Activated CD8-positive, alpha-beta memory T cell treated with anti-CD3 and anti-CD28 coated beads, Interleukin-2, amount 10 ng/mL, durations not matched to agents 7 days and 5 days (primary cell): Measurements from ENCODE around the gene RHEB. TPM values are rescaled to one million over a fixed set of nuclear protein-coding genes. Genes with fewer than 3 reads are reported as not detected.

ENCODE experiments used
- ATAC-seq: fragments of 150-1000 bp; cut with Tn5 transposase; one replicate; pipeline ENCODE4 v1.10.0; 2021; ENCODE audit warnings: moderate library complexity
- CTCF ChIA-PET: fragments of 350-600 bp; sonication (Branson Sonifier 250); formaldehyde crosslinking; loops from one replicate; lab custom pipeline; 2021; ENCODE audit warnings: antibody characterized with exemption; lab: Charles Lee
- DNase-seq: peaks from one replicate; pipeline ENCODE4 v3.0.0-alpha.2; 2020
- H3K27ac Mint-ChIP-seq: one replicate; pipeline ENCODE4 v1.8.0; 2021; ENCODE audit warnings: mild to moderate bottlenecking, mixed read lengths
- H3K27me3 Mint-ChIP-seq: one replicate; pipeline ENCODE4 v1.8.0; 2021; ENCODE audit warnings: mixed read lengths
- H3K36me3 Mint-ChIP-seq: one replicate; pipeline ENCODE4 v1.8.0; 2021; ENCODE audit warnings: mild to moderate bottlenecking, mixed read lengths
- H3K4me1 Mint-ChIP-seq: one replicate; pipeline ENCODE4 v1.8.0; 2021; ENCODE audit warnings: mixed read lengths
- H3K4me3 Mint-ChIP-seq: one replicate; pipeline ENCODE4 v1.8.0; 2021; ENCODE audit warnings: mild to moderate bottlenecking, moderate library complexity, mixed read lengths
- H3K9me3 Mint-ChIP-seq: one replicate; pipeline ENCODE4 v1.8.0; 2022; ENCODE audit warnings: low read depth, mixed read lengths
- total RNA-seq, 2 experiments: library from RNA; stranded (reverse); gene quantifications; one replicate each; pipeline ENCODE4 v1.2.3, GENCODE V29; 2021

Gene RHEB, protein sequence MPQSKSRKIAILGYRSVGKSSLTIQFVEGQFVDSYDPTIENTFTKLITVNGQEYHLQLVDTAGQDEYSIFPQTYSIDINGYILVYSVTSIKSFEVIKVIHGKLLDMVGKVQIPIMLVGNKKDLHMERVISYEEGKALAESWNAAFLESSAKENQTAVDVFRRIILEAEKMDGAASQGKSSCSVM
- total RNA-seq = 10 to 100 TPM; 66.2 to 73.0 TPM

DNA sequence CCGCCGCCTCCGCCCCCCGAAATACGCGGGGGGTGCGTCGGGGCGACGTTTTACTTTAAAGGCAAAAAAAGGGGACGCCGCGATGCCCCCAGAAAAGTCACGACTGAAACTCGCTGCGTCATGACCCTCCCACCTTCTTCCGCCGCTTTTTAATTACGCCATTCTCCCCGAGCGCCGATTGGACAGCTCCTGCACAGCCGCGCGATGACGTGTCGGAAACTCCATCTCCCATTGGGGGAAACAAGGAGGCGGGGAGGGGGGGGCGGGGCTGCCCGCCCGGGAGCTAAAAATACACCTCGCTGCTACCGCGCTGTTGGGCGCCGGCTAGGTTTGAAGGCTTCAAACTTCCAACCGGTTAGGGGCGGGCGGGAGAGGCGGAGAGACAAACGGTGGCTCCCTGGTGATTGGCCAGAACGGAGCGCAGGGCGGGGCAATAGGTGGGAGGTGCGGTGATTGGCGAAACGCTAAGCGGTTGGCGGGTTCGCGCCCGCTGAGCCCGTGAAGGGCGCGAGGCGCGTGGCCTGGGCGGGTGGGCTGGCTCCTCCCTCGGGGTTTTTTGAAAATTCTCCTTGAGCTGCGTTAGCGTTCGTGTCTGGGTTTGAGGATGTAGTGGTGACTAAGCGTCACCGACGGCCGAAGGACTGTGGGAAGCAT is at the start of gene RHEB:
TSS of gene RHEB (minus strand) at position 131 of the 654 bp plus-strand sequence. CDS start 384 bp downstream, outside the sequence.
- Mint-ChIP-seq H3K27ac (peak within 1 kb of the TSS; percentile 95), H3K36me3 (peaks cover 12% of the 10 kb centered on the region)

DNA sequence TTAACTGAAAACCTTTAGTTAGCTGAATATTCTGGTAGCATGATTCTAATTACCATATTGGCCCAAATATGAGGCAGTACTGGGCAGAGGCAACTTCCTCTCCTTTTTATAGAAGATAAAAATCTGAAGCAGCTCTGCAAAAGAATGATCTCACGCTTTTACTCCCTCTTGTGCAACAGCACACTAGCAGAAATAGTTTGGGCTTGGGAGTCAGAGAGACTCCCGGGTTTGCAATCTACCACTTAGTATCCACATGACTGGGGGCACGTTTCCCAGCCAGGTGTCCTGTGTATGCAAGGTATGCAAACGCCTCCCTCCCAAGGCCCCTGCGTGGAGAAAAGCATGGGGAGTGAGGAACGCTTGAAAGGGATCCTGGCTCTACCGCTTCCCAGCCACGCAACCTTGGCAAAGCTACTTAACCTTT is 47.2 kb upstream of the RHEB start:
- DNase-seq (no peak), ATAC-seq (no peak)
- H3K36me3 Mint-ChIP-seq = peaks cover 8% of the 10 kb centered on the region
- H3K27me3 Mint-ChIP-seq = no peaks in the 10 kb centered on the region
- no peaks in the 10 kb centered on the region for H3K4me1 Mint-ChIP-seq
- H3K27ac Mint-ChIP-seq = no peak overlapping the region
- CTCF ChIA-PET = no interaction called here
- H3K9me3 Mint-ChIP-seq = no peaks in the 10 kb centered on the region
- H3K4me3 Mint-ChIP-seq = no peak overlapping the region

More for the DNA sequence above, at the start of gene RHEB:
- Mint-ChIP-seq H3K27me3 (peaks cover 8% of the 10 kb centered on the region), H3K9me3 (no peaks in the 10 kb centered on the region), H3K4me1 (peaks cover 39% of the 10 kb centered on the region), H3K4me3 (peak within 1 kb of the TSS; percentile 95)
- ATAC-seq (peak; percentile 87), DNase-seq (peak; percentile 98)
- CTCF ChIA-PET = interaction anchor here (0.9 to 1.9 kb wide), 4 partner anchors 72 to 263 kb away, joined by 3 to 9 read pairs (median 4); no protein-coding TSS in a partner anchor

DNA sequence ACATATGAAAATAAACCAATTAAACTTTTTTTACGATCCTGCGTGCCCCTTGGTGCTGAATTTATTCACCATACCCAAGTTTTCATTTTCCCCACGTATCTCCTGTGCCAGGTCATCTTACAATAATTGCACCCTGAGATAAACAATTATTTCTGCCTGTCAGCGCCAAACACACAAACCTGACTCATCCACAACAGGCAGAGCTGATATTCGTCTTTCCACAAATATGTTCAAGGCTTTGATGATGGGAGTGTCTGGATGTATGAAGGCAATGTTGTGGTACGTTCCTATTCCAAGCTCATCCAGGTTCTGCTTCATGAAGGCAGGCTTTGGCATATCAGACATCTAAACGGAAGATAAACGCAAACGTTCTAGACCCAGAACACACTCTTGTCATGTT is 45.8 kb upstream of the RHEB start:
- peaks cover 2% of the 10 kb centered on the region for H3K4me1 Mint-ChIP-seq
- no peaks in the 10 kb centered on the region for H3K9me3 Mint-ChIP-seq
- ATAC-seq = no peak
- H3K4me3 Mint-ChIP-seq = no peak overlapping the region
- no peak for DNase-seq
- H3K27ac Mint-ChIP-seq = no peak overlapping the region
- CTCF ChIA-PET = no interaction called here
- H3K27me3 Mint-ChIP-seq = no peaks in the 10 kb centered on the region
- peaks cover 10% of the 10 kb centered on the region for H3K36me3 Mint-ChIP-seq

DNA sequence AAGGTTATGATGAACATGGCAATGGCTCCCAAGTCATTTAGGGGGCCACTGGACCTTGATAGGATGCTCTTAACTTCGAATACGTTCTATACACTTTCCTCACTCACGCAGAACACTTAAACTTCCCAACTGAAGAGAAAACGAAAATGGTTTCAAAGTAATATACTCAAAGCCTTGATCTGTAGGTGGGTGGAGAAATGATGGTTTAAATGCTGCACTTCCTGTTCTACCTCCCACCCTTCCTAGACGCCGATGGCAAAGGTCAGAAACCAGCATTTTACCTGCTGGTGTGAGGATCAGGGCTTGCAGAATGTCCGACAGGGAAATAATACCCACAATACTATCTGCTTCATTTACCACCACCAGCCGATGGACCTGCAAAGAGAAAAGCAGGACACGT is 40.5 kb upstream of the RHEB start:
- H3K4me1 Mint-ChIP-seq = peaks cover 12% of the 10 kb centered on the region
- CTCF ChIA-PET = no interaction called here
- ATAC-seq (no peak), DNase-seq (no peak)
- H3K9me3 Mint-ChIP-seq = no peaks in the 10 kb centered on the region
- H3K27ac Mint-ChIP-seq = peak overlapping the region; percentile 31
- H3K27me3 Mint-ChIP-seq = no peaks in the 10 kb centered on the region
- no peak overlapping the region for H3K4me3 Mint-ChIP-seq
- peaks cover 30% of the 10 kb centered on the region for H3K36me3 Mint-ChIP-seq

DNA sequence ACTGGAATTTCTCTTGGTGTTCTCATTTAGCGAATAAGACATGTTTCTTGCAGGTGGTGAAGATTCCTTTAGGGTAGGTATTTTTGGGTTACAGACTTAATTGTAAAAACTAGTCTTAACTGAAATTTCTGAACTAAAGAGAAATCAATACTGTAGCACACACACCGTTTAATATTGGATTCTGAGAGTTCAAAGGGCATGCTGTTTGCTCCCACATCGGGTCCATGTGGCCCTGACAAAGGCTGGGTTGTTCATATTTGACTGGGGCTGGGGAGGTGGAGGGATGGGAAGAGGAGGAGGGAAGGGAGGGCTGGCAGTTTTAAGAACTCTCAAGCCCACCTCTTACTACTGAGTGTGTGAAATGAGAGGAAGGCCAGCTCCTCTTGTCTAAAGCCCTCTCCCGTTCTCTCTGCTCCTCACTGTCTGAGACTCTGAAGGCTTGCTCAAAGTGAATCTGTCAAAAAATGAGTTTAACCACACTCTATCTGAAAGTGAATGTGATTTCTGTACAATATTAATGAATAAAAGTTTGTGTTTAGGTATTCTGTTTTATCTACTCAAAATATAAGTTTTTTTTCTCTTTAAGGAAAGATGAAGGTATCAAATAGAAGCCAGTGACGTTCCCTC is 40.0 kb upstream of the RHEB start:
- Mint-ChIP-seq H3K9me3 (no peaks in the 10 kb centered on the region), H3K36me3 (peaks cover 30% of the 10 kb centered on the region), H3K27ac (peak overlapping the region; percentile 10), H3K4me3 (no peak overlapping the region), H3K27me3 (no peaks in the 10 kb centered on the region), H3K4me1 (peaks cover 12% of the 10 kb centered on the region)
- ATAC-seq (no peak), DNase-seq (no peak)
- CTCF ChIA-PET = no interaction called here

DNA sequence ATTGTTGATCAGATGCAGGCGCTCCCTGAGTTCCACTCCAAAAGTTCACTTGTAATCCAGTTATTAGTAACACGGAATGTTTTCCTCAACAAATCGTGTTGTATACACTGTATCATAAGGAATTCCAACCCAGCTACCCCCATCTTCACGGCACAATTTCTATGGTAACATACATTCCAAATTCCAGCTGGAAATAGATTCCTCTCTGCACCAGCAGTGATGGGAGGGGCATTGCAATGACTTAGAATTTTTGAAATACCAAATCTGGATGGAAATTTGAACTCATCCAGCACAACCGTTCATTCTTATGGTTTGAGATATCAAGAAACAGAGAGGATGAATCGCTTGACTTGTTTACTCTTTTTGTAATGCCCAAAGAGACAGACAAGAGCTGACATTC is 38.9 kb upstream of the RHEB start:
- H3K36me3 Mint-ChIP-seq = peaks cover 30% of the 10 kb centered on the region
- no peak for ATAC-seq
- no peaks in the 10 kb centered on the region for H3K27me3 Mint-ChIP-seq
- no peak for DNase-seq
- peaks cover 12% of the 10 kb centered on the region for H3K4me1 Mint-ChIP-seq
- H3K4me3 Mint-ChIP-seq = no peak overlapping the region
- no peaks in the 10 kb centered on the region for H3K9me3 Mint-ChIP-seq
- CTCF ChIA-PET = no interaction called here
- no peak overlapping the region for H3K27ac Mint-ChIP-seq

DNA sequence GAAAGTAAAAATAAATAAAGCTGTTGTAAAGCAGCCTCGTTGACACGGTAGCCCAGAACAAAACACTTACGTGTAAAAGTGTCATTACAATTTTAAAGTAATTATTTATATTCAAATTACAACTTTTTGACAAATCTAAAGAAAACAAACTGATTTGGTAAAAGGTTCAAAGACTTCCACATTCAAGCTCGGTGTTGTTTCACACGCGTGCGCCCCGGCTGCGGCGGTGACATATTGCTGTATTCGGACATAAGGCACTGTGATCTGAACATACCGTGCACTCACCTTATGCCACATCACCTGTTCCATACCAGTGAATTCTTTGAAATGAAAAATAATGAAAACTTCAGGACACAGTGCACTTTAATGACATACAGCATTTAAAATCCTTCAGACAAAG is 36.9 kb upstream of the RHEB start:
- no peak overlapping the region for H3K27ac Mint-ChIP-seq
- no peak overlapping the region for H3K4me3 Mint-ChIP-seq
- ATAC-seq = no peak
- peaks cover 12% of the 10 kb centered on the region for H3K4me1 Mint-ChIP-seq
- DNase-seq = no peak
- peaks cover 25% of the 10 kb centered on the region for H3K36me3 Mint-ChIP-seq
- no peaks in the 10 kb centered on the region for H3K9me3 Mint-ChIP-seq
- H3K27me3 Mint-ChIP-seq = peaks cover 3% of the 10 kb centered on the region
- CTCF ChIA-PET = no interaction called here

DNA sequence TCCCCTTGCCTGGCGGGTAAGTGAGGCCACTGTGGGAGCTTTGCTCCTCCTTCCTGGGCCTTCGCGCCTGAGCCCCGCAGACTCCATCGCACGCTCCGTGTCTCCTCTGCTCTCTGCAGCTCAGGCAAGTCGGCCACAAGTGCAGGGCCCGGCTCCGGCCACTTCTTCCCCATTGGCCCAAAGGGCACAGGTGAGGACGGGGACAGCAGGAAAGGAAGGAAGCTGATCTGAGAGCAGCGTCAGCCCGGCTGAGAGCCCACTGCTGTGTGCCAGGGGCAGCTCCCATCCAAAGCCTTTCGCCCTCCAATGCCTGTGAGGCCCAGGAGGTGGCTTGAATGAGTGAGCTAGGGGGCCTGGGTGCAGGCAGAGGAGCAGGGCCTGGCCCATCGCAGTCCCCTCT is 33.7 kb upstream of the RHEB start:
- Mint-ChIP-seq H3K9me3 (no peaks in the 10 kb centered on the region), H3K27ac (no peak overlapping the region), H3K36me3 (peaks cover 10% of the 10 kb centered on the region), H3K4me1 (no peaks in the 10 kb centered on the region), H3K4me3 (no peak overlapping the region), H3K27me3 (peaks cover 8% of the 10 kb centered on the region)
- CTCF ChIA-PET = interaction anchor here (1.1 kb wide), 1 partner anchor 230 kb away, joined by 3 read pairs; no protein-coding TSS in a partner anchor
- no peak for DNase-seq
- no peak for ATAC-seq

DNA sequence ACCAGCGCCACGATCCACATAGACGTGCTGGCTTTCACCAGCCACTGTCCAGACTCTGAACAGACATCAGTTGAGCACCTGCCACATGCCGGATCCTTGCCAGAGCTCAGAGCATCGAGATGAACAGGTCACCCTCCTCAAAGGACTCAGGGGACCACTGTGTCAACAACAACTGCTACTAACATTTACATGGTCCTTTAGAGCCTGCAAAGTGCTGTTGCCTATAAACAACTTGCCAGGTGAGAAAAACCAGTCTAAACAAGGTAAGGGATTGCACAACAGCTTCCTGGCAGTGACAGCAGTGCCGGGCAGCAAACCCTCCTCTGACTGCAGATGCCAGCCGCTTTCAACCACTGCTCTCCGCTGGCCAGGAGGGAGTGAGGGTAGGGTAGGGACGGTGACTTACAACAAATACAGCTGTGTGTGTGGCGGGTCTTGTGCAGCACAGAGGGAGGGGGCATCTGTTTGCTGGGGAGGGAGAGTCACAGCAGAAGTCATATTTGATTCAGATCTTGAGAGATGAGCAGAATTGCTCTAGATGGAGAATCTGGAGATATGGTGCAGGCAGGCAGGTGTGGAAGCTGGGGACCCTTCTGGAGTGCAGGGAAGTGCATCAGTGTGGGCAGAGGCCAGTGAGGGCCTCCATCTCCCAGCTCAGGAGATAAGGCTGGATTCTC is 32.8 kb upstream of the RHEB start:
- peaks cover 8% of the 10 kb centered on the region for H3K27me3 Mint-ChIP-seq
- DNase-seq (no peak), ATAC-seq (no peak)
- peaks cover 9% of the 10 kb centered on the region for H3K36me3 Mint-ChIP-seq
- CTCF ChIA-PET = interaction anchor here (0.7 to 1.1 kb wide), 2 partner anchors 104 to 231 kb away, joined by 3 read pairs; no protein-coding TSS in a partner anchor
- no peaks in the 10 kb centered on the region for H3K9me3 Mint-ChIP-seq
- H3K27ac Mint-ChIP-seq = no peak overlapping the region
- H3K4me1 Mint-ChIP-seq = no peaks in the 10 kb centered on the region
- H3K4me3 Mint-ChIP-seq = no peak overlapping the region

DNA sequence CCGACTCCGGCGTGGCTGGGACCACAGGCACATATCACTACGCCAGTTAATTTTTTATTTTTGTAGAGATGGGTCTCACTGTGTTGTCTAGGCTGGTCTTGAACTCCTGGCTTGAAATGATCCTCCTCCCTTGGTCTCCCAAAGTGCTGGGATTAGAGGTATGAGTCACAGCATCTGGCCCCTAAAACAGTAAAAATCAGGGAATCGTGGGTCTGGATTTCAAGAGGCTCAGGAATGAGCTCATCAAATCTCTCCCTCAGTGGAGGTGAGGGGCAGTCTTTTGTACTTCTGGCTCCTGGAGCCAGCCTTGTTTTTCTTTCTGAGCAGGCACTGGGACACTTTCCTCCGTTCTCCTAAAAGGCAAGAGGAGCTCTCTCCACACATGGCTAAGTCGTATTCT is 32.1 kb upstream of the RHEB start:
- H3K4me3 Mint-ChIP-seq = no peak overlapping the region
- DNase-seq (no peak), ATAC-seq (no peak)
- no peak overlapping the region for H3K27ac Mint-ChIP-seq
- peaks cover 12% of the 10 kb centered on the region for H3K27me3 Mint-ChIP-seq
- H3K9me3 Mint-ChIP-seq = no peaks in the 10 kb centered on the region
- peaks cover 6% of the 10 kb centered on the region for H3K36me3 Mint-ChIP-seq
- H3K4me1 Mint-ChIP-seq = no peaks in the 10 kb centered on the region
- CTCF ChIA-PET = interaction anchor here (0.7 kb wide), 1 partner anchor 103 kb away, joined by 3 read pairs; no protein-coding TSS in a partner anchor

DNA sequence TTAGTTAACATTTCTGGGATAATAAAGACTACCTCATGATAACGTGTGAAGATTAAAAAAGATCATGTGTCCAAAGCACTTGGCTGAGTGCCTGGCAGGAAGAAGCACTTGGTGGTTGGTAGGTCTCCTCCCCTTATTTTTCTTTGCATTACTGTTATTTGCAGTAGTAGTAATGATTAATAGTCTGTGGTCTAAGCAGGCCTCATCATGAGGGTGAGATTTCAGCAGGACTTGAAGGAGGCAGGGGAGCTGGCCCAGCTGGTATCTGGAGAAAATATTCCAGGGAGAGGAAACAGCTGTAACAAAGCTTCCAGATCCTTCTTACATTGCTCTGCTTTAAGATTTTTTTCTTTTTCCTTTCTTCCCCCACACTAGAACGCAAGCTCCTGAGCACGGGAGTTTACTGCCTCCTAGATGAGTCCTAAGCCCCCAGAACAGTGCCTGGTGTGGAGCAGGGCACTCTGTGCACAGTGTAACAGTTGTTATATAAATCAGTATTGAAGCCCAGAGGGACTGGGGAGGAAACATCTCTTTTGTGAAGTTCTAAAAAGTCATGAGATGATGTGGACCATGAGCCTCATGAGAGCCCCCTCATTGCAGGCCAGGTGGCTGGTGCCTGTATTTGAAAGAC is 31.1 kb upstream of the RHEB start:
- H3K36me3 Mint-ChIP-seq = no peaks in the 10 kb centered on the region
- ATAC-seq (no peak), DNase-seq (no peak)
- no peaks in the 10 kb centered on the region for H3K9me3 Mint-ChIP-seq
- H3K4me1 Mint-ChIP-seq = no peaks in the 10 kb centered on the region
- no peak overlapping the region for H3K27ac Mint-ChIP-seq
- H3K4me3 Mint-ChIP-seq = no peak overlapping the region
- CTCF ChIA-PET = no interaction called here
- H3K27me3 Mint-ChIP-seq = peaks cover 22% of the 10 kb centered on the region

DNA sequence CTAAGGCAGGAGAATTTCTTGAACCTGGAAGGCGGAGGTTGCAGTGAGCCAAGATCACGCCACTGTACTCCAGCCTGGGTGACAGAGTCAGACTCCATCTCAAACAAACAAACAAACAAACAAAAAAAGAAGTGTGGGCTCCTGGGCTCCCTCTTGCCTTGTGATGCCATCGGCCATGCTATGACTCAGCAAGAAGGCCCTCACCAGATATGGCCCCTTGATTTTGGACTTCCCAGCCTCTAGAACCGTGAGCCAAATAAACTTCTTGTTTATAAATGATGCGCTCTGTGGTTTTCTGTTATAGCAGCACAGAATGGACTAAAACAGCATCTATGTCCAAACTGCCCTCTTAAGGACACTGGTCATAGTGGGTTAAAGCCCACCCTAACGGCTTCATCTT is 29.9 kb upstream of the RHEB start:
- CTCF ChIA-PET = no interaction called here
- Mint-ChIP-seq H3K27me3 (peaks cover 32% of the 10 kb centered on the region), H3K27ac (no peak overlapping the region), H3K9me3 (no peaks in the 10 kb centered on the region), H3K4me3 (no peak overlapping the region), H3K36me3 (no peaks in the 10 kb centered on the region), H3K4me1 (no peaks in the 10 kb centered on the region)
- ATAC-seq (no peak), DNase-seq (no peak)

DNA sequence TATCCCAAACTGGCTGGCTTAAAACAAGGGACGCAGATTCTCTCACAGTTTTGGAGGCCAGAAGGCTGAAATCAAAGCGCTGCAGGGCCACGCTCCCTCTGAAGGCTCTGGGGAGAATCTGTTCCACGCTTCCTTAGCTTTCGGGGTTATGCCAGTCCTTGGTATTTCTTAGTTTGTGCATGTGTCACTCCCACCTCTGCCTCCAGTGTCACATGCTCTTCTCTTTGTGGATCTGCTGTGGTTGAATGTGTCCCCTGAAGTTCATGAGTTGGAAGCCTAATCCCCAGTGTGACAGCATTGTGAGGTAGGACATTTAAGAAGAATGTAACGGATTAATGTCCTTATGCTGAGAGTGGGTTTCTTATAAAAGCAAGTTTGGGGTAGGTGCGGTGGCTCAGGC is 29.4 kb upstream of the RHEB start:
- Mint-ChIP-seq H3K4me3 (no peak overlapping the region), H3K27ac (no peak overlapping the region), H3K9me3 (no peaks in the 10 kb centered on the region), H3K4me1 (no peaks in the 10 kb centered on the region), H3K27me3 (peaks cover 37% of the 10 kb centered on the region), H3K36me3 (no peaks in the 10 kb centered on the region)
- no peak for ATAC-seq
- CTCF ChIA-PET = no interaction called here
- DNase-seq = no peak
